ENCODE measurements around the gene RIC1.
"Not testable (repeated sequence)": the region's sequence is repeated elsewhere in the genome, so short reads cannot be mapped to it uniquely, and the experiment has no call there.

Gene RIC1

DNA sequence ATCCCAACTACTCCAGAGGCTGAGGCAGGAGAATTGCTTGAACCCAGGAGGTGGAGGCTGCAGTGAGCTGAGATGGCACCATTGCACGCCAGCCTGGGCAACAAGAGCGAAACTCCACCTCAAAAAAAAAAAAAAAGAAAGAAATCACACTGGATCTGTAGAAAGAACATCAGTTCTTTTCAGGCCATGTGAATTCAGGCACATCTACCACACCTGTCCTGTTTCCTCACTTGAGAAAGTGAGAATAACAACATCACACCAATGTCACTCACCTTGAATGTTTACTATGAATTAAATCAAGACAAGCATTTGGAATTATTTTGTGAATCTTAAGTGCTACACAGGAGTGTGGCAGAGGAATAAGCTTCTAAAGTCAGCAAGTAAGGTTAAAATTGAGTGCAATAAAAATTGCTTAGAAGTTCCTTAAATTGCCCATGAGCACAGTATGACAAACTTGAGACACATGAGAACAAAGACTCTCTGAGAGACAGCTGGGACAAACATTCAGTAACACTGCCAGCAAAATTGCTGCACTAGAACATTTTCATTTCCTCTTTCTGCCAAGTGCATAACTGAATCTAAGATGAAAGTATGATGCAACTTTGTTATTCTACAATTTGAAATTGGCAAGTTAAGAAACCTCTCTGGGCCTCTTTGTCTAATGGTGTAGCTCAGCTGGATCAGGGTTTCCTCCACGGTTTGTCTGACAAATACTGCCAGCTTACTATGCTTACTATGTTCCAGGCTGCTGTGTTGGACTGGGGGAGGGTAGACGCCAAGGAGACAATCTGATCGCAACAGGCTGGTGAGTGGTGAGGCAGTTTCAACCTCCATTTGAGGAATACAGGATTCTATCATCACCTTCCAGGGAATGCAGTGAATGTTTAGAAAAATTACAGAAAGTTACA lies 1.9 kb upstream of the RIC1 start:
- DNase-seq = no peak

DNA sequence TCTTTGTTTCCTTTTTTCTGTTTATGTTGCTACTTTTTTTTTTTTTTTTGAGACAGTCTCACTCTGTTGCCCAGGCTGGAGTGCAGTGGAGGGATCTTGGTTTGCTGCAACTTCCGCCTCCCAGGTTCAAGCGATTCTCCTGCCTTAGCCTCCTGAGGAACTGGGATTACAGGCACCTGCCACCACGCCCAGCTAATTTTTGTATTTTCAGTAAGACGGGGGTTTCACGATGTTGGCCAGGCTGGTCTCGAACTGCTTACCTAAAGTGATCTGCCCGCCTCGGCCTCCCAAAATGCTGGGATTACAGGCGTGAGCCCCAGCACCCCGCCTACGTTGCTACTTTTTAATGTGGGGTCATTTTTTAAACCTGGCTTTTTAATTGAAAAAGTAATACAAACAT lies 1.2 kb upstream of the RIC1 start:
- DNase-seq = not testable (repeated sequence)

DNA sequence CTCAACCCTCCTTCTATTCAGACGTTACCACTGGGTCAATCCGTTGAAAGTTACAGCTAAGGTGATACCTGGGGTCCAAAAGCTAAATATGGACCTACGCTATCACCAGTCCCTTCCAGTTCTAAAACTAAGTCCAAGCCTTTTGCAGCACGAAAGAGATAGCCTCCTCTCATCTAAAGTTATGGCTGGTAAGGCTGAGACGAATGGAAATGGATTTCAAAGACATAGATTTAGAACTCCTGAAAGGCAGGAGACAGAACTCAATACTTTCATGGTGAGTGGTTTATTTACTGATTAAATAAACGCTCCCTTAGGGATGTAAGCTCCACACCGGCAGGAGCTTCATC lies 751 bp upstream of the RIC1 start:
- no peak for DNase-seq

DNA sequence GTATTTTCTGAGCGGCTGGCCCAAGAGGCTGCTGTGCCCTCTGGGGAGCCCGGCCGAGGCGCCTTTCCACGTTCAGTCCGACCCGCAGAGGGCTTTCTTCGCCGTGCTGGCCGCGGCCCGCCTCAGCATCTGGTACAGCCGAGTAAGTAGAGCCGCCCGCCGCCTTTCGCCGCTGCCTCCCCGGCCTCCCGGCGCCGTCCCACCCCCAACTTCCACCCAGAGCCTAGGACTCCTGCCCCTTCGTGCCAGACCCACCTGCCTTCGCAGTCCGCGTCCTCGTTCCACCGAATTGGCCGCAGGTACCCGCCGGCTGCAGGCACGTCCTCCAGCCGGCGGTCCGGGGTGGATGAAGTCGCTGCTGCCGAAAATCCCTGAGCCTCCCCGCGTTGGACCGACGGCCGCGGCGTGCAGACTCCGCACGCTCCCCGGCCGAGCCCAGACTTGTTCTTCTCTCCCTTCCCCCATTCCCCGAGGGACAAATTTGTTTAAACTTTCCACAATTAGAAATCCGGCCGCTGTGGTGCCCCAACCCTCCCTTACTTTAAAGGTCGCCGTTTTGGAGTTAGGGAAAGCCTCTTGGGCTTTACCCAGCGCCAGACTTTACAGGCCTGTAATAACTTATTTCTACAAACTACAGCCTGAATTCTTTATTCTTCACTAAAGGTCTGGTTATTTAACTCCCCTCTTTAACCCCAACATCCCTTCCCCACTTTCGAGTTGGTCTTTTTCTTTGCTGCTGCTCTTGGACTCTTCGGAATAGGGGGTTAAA lies 589 bp downstream of the RIC1 start:
- DNase-seq = no peak

DNA sequence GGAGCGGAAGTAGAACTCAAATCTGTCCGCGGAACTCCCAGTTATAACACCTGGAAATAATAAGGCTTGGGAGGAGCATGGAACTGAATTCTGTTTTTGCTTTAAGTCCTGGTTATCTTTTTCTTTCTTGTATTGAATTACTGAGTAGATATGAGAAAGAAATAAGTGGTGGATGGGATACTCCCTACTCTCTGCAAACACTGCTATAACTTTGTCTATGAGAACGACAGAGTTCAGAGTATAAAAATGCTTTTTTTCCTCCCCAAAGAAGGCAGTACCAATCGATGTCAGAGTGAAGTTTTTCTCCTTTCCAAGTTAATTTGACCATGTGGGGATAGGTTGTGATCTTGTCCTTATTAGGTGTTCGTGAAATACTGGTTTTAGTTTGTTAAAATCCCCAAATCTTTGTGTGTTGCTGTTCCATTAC lies 1.2 kb downstream of the RIC1 start:
- no peak for DNase-seq

DNA sequence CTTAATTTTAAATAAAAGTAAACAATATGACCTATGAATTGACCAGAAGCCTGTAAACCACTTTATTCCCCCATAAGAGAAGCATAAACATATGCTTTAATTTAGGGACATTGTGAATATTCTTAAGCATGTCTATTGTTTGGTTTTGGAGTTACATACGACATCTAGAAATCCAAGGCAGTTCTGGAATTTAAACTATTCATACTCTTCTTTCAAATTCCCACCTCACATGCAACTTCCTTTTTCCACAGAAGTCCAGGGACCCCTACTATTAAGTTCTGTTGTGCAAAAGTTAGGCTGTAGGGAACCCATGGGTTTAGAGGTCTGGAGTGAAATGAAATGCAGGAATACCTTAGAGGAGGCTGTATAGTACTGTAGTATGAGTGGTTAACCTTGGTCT lies 2.1 kb downstream of the RIC1 start:
- DNase-seq = no peak

DNA sequence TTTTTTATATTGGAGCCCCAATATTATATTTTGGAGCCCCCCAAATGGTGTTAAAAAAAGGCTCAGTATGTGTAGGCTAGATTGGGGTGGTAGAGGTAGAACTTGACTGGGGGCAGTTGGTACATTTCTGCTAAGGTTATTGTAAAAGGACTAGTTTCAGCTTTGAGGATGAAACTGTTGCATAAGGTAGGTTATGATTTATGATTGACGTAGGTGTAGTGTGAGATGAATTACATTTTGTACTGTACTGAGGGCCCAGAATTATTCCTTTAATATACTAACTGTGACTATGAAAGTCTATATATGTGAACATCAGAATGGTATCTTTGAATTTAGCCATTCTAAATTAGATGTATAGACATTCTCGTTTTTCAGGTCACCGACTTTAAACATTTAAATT lies 3.6 kb downstream of the RIC1 start:
- DNase-seq = no peak

DNA sequence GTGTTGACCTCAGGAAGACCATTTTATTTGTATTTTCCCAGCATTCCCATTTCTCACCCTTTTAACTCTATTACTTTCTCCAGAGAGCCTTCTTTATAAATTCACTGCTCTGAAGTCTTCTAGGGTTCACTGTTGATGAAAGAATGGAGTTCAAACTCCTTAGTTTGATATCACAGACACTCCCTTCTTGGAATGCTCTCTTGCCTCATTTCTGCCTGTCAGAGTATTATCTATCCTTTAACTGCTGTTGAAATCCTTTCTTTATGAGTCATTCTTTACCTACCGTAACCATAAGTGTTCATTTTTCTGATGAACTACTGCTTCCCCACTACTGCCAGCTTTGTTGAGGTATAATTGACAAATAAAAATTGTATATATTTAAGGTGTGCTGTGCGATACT lies 4.3 kb downstream of the RIC1 start:
- no peak for DNase-seq

DNA sequence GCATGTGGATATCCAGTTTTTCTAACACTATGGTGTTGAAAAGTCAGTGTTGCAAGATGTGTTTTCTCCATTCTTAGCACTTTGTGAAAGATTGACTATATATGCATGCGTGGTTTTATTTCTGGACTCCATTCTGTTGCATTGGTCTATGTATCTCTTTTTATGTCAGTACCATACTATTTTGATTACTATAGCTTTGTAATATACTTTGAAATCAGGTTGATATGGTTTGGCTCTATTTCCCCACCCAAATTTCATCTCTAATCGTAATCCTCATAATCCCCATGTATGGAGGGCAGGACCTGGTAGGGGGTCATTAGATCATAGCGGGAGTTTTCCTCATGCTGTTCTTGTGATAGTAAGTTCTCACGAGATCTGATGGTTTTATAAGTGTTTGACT lies 6.5 kb downstream of the RIC1 start:
- DNase-seq = no peak

DNA sequence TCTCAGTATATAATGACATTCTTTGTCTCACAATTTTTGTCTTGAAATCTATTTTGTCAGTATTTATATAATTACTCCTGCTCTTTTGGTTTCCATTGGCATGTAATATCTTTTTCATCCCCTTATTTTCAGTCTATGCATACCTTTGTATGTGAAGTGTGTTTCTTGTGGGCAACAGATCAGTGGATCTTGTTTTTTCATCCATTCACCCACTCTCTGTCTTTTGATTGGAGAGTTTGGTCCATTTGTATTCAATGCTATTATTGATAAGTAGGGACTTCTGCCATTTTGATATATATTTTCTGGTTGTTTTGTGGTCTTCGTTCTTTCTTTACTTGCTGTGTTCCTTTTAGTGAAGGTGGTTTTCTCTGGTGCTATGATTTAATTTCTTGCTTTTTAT lies 10.9 kb downstream of the RIC1 start:
- no peak for DNase-seq

DNA sequence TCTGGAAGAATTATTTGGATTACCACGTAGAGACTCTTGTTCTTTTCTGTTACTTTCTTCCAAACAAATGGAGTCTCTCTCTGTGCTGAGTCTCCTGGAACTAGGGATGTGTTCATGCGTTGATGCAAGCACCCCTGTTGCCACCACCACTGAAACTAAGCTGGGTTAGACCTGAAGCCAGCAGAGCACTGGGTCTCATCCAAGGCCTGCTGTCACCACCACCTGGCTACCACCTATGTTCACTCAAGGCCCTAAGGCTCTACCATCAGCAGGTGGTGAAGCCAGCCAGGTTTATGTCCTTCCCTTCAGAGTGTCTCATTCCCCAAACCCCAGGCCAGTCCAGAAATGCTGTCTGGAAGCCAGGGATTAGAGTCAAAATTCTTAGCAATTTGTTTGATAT lies 13.3 kb downstream of the RIC1 start:
- no peak for DNase-seq

DNA sequence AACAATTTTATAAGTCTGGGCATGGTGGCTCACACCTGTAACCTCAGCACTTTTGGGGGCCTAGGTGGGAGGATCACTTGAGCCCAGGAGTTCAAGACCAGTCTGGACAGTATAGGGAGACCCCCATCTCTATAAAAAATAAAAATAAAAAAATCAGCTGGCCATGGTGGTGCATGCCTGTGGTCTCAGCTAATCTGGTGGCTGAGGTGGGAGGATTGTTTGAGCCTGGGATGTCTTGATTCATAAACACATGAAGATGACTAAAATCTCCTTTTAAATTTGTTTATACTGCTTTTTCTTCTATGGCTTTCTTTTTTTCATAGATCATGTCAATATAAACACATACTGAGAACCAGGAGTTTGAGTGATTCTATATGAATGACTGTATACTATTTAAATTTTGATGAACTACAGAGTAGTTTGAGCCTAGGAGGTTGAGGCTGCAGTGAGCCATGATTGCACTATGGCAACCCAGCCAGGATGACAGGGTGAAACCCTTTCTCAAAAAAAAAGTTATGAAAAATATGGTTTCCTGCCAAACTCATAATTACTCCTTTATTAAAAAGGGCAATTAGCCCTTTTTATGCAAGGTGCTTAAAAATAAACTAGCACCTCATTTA lies 14.2 kb downstream of the RIC1 start:
- no peak for DNase-seq

DNA sequence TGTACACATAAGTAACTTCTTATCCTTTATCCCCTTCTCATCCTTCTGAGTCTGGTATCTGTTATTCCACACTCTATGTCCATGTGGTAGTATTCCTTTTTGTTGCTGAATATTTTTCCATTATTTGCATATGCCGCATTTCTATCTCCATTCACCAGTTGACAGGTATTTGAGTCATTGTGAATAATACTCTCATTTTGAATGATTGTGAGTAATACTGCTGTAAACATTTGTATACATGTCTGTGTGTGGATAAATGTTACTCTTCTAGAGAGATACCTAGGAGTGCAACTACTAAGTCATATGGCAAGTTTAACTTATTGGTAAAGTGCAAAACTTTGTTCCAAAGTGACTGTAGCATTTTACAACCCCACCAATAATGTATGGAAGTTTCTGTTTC lies 15.6 kb downstream of the RIC1 start:
- DNase-seq = no peak

DNA sequence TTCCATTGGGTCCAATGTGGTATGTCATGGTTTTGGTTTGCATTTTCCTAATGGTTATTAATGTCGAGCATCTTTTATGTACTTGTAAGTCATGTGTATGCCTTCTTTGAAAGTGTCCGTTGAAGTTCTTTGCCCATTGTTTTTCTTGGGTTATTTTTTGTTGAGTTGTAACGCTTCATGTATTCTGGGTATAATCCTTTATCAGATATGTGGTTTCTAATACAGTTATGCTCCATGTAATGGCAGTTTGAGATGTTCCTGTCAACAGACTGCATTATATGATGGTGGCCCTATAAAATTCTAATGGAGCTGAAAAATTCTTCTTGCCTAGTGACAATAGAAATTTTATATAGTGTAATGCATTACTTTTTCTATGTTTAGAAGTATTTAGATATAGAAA lies 17.2 kb downstream of the RIC1 start:
- DNase-seq = no peak

DNA sequence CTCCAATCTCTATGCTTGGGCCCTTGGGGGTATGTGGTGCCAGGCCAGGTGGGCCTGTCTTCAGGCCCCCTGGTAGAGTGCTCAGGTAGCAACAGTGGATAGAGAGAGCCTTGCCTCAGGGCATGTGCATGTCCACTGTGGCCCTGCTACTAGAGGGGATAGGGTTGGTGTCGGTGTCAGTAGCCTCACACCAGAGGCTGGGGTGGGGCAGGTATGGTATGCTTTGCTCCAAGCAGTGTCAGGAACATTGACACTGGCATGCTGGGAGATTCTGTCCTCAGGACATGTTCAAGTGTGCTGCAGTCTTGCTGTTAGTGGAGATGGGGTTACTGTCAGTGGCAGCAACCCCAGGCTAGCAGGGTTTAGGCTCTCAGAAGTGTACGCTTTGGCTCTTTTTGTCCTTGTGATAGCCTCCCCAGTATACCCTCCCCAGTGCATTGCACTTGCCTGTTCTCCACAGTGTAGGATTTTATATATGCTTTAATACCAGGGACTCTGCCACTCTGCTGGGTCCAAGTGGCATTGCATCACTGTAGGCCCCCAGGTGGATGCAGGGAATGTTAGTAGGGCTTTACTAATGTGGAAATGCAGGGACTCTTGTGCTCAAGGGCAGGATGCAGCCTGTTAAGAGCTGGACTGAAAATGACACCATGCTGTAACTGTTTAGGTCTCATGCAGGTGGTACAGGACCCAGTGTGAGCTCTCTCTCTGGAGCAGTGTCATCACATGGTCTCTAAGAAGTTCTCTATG lies 21.6 kb downstream of the RIC1 start:
- no peak for DNase-seq

DNA sequence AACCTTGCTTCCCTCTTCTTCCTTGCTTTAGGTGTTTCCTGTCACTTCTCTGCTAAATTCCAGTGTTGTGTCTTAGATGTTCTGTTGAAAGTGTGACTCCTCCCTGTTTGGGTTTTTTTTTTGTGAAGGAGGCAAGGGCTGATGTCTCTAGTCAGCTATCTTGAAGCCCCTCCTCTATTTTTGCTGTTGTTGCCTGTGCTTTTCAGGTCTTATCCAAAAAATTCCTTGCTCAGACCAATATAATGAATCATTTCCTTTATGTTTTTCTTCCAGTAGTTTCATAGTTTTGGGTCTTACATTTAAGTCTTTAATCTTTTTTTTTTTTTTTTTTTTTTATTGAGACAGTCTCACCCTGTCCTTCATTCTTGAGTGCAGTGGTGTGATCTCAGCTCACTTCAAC lies 22.3 kb downstream of the RIC1 start:
- no peak for DNase-seq

DNA sequence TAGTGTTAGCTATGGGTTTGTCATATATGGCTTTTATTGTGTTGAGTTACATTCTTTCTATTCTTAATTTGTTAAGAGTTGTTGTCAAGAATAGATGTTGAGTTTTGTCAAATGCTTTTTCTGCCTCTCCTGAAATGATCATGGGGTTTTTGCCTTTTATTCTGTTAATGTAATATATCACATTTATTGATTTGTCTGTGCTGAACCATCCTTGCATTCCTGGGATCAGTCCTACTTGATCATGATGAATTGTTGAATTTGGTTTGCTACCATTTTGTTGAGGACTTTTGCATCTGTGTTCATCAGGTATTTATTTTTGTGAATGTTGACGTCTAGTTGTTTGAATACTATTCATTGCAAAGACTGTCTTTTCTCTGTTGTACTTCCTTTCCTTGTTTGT lies 23.9 kb downstream of the RIC1 start:
- no peak for DNase-seq

DNA sequence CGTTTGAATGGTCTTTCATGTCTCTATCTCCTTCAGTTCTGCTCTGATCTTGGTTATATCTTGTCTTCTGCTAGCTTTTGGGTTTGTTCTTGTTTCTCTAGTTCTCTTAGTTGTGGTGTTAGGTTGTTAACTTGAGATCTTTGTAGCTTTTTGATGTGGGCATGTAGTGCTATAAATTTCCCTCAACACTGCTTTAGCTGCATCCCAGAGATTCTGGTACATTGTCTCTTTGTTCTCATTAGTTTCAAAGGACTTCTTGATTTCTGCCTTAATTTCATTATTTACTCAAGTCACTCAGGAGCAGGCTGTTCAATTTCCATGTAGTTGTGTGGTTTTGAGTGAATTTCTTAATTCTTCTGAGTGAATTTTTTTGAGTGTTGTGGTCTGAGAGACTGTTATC lies 33.9 kb downstream of the RIC1 start:
- DNase-seq = not testable (repeated sequence)

DNA sequence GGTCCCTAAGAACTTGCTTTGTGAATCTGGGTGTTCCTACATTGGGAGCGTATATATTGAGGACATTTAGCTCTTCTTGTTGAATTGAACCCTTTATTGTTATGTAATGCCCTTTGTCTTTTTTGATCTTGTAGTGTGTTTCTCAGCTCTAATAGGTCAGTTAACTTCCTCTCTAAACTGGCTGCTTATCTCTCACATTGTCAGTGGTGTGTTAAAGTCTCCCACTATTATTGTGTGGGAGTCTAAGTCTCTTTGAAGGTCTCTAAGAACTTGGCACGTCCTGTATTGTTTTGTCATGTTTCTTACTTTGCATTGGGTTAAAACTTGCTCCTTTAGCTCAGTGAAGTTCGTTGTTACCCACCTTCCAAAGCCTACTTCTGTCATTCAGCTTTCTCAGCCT lies 36.2 kb downstream of the RIC1 start:
- DNase-seq = no peak

DNA sequence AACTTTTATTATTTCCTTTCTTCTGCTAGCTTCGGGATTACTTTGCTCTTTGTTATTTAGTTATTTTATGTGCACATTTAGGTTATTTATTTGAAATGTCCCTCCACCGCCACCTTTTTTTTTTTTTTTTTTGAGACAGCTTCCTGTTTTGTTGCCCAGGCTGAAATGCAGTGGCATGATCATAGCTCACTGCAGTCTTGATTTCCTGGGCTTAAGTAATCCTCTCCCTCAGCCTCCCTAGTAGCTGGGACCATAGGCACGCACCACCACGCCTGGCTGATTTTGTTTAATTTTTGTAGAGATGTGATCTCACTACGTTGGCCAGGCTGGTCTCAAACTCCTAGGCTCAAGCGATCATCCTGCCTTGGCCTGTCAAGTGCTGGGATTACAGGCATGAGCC lies 38.5 kb downstream of the RIC1 start:
- no peak for DNase-seq

DNA sequence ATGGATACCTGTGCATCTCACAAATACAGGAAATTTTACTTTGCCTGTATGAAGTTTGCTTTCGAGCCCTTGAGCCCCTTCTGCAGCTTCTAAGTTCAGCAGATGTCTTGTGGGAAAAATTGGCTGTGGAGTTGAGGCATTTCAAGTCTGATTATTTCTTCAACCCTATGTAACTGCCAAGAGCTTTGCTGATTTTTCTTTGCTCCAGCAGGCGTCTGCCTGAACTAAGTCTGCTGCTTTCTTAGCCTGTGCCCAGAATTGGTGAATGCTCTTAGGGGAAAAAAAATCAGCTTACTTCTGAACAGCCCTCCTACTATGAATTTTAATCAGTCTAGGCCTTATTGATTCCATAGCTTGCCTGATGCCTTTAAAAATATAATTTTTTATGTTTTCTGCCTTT lies 41.2 kb downstream of the RIC1 start:
- DNase-seq = no peak

DNA sequence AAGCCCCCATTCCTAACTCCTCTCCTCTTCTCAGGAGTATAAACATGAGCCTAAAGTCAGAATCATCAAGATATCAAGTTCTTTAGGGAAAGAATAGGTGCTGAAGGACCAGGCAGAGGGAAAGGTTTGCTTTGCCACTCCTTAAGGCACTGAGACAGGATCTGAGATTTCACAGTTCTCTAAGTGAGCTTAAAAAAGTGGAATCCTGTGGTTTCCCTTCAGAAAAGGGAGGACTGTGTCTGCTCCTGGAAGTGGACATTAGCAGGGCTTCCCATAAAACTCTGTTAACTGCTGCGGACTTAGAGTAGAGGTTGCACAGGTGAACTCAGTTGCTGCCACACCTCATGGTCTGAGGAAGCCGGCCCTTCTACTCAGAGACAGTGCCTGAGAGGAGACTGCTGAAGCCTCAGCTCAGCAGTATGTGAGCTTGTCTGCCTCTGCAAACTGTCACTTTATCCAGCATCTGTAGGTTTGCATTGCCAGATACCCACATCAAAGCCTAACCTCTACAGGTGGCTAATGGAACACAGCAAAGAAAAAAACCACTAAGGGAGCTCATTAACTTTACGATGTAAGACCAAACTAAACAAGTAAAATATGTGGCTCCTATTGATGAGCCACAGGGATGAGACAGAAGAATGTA lies 42.9 kb downstream of the RIC1 start:
- no peak for DNase-seq

DNA sequence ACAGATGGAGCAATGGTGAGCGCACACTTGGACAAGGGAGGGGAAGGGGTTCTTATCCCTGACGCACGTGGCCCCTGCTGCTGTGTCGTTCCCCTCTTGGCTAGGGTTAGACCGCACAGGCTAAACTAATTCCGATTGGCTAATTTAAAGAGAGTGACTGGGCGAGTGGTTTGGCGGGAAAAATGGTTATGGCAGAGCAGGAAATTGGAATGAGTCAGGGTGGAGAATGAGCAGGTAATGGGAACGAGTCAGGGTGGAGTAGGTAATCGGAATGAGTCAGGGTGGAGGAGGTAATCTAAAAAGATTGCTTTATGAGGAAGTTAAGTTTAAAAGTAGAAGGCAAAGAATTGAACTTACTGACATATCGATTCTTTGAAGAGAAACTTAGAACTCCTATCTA lies 46.1 kb downstream of the RIC1 start:
- DNase-seq = not testable (repeated sequence)
